ENCODE results near the gene PSEN1.
"Not testable (repeated sequence)": the region's sequence is repeated elsewhere in the genome, so short reads cannot be mapped to it uniquely, and the experiment has no call there.

The PSEN1 gene

DNA sequence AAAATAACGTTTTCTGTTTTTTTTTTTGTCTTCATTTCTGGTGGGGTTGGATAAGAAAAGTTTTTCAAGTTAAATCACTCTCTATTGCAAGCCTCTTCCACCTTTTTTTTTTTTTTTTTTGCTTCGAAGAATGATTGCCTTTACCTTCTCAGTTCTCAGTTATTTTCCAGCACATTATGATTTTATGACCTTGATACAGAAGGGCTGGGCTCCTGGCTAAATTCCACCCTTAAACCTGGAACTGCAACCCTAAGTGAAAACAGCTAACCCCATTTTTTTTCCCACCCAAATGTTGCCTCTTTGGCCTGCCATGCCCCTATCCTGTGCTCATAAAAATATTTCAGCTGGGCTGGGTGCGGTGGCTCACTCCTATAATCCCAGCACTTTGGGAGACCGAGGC lies 31.4 kb downstream of the PSEN1 start:
- no peak for DNase-seq (ENCODE audit: low spot score)

- no peak for DNase-seq (ENCODE audit: low spot score)
Observed at GRCh38 chr14:73168274-73168673, 32.0 kb downstream of the PSEN1 start.

DNA sequence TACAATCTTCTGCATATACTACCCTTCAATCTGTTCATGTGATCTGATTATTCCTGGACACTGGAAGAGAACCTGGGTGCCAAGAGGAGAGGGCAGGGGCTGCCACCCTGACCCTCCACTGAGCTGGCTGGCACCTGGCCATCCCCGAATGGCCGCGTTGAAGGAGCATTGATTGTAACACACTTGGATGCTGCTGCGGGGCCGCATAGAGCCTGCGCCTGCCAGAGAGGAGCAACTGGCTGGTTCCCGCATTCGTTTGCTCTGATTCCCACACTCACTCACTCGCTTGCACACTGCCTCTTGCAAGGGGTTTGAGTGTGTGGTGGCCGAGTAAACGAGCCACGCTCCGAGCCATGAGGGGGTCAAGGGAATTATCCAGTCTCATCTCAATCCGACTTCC lies 32.4 kb downstream of the PSEN1 start:
- no peak for DNase-seq (ENCODE audit: low spot score)

DNA sequence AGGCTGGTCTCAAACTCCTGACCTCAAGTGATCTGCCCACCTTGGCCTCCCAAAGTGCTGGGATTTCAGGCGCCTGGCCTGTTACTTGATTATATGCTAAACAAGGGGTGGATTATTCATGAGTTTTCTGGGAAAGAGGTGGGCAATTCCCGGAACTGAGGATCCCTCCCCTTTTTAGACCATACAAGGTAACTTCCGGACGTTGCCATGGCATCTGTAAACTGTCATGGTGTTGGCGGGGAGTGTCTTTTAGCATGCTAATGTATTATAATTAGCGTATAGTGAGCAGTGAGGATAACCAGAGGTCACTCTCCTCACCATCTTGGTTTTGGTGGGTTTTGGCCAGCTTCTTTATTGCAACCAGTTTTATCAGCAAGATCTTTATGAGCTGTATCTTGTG lies 33.5 kb downstream of the PSEN1 start:
- DNase-seq (ENCODE audit: low spot score) = not testable (repeated sequence)

DNA sequence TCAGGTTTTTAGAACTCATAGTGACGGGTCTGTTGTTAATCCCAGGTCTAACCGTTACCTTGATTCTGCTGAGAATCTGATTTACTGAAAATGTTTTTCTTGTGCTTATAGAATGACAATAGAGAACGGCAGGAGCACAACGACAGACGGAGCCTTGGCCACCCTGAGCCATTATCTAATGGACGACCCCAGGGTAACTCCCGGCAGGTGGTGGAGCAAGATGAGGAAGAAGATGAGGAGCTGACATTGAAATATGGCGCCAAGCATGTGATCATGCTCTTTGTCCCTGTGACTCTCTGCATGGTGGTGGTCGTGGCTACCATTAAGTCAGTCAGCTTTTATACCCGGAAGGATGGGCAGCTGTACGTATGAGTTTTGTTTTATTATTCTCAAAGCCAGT lies 34.4 kb downstream of the PSEN1 start:
- no peak for DNase-seq (ENCODE audit: low spot score)

GRCh38 chr14:73172500-73172899 lies 36.2 kb downstream of the PSEN1 start:
- DNase-seq (ENCODE audit: low spot score) = no peak

DNA sequence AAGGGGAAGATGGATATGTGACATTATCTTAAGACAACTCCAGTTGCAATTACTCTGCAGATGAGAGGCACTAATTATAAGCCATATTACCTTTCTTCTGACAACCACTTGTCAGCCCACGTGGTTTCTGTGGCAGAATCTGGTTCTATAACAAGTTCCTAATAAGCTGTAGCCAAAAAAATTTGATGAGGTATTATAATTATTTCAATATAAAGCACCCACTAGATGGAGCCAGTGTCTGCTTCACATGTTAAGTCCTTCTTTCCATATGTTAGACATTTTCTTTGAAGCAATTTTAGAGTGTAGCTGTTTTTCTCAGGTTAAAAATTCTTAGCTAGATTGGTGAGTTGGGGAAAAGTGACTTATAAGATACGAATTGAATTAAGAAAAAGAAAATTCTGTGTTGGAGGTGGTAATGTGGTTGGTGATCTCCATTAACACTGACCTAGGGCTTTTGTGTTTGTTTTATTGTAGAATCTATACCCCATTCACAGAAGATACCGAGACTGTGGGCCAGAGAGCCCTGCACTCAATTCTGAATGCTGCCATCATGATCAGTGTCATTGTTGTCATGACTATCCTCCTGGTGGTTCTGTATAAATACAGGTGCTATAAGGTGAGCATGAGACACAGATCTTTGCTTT lies 36.9 kb downstream of the PSEN1 start:
- peak; percentile 24 for DNase-seq (ENCODE audit: low spot score)

DNA sequence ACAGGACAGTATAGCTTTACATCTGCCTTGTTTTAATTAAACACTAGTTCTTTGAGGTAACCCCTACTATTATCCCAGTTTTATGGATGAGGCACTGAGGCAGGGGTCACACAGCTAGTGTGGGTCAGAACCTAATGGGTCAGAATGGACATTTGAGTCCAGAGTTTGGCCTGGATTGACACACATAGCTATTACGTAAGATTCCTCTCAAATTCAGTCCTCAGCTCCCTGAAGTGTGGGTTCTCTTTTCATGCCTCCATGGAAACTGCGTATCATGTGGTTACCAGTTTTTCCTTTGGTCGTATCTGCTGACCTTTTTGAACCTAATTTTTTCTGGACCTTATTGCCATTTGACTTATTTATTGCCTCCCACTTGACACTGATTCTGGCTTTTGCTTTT lies 40.4 kb downstream of the PSEN1 start:
- no peak for DNase-seq (ENCODE audit: low spot score)

GRCh38 chr14:73180385-73180805 lies 44.1 kb downstream of the PSEN1 start:
- DNase-seq (ENCODE audit: low spot score) = no peak

DNA sequence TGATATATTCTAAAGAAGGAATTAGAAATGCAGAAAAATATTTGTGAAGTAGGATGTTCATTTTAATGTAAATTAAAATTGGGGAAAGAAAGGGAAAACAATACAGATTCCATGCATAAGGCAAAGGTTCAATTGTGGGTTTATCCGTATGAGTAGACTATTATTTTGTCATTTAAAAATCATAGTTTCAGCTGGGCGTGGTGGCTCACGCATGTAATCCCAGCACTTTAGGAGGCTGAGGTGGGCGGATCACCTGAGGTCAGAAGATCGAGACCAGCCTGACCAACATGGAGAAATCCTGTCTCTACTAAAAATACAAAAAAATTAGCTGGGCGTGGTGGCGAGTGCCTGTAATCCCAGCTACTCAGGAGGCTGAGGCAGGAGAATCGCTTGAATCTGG lies 44.7 kb downstream of the PSEN1 start:
- DNase-seq (ENCODE audit: low spot score) = not testable (repeated sequence)

GRCh38 chr14:73188501-73188911 lies 52.2 kb downstream of the PSEN1 start:
- DNase-seq (ENCODE audit: low spot score) = no peak

GRCh38 chr14:73189651-73190050 lies 53.3 kb downstream of the PSEN1 start:
- no peak for DNase-seq (ENCODE audit: low spot score)

GRCh38 chr14:73191441-73191840 lies 55.1 kb downstream of the PSEN1 start:
- no peak for DNase-seq (ENCODE audit: low spot score)

DNA sequence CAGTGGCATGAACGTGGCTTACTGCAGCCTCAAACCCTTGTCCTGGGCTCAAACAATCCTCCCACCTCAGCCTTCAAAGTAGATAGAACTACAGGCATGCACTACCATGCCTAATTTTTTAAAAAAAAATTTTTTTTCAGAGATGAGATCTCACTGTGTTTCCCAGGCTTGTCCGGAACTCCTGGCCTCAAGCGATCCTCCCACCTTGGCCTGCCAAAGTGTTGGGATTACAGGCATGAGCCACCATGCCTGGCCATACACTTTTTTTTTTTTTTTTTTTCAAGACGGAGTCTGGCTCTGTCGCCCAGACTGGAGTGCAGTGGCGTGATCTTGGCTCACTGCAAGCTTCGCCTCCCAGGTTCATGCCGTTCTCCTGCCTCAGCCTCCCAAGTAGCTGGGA lies 58.0 kb downstream of the PSEN1 start:
- not testable (repeated sequence) for DNase-seq (ENCODE audit: low spot score)

DNA sequence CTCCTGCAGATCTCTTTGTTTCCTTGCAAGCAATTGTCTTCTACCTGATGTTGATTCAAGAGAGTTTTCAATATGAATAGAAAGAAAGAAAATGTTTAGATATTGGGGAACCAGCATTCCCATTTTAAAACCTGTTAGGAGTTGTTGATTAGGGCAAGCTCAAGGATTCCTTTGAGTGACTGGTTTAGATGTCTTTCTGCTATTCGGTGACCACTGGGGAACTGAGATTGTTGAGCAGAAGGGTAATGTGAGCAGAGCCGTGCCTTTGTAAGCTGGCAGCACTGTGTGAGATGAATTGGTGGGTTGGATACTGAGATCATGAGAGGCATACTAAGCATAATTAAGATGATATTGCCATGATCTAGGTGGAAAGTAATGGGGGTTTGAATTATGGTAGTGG lies 61.9 kb downstream of the PSEN1 start:
- no peak for DNase-seq (ENCODE audit: low spot score)

- DNase-seq (ENCODE audit: low spot score) = no peak
Observed at GRCh38 chr14:73203527-73203926, 67.2 kb downstream of the PSEN1 start.

DNA sequence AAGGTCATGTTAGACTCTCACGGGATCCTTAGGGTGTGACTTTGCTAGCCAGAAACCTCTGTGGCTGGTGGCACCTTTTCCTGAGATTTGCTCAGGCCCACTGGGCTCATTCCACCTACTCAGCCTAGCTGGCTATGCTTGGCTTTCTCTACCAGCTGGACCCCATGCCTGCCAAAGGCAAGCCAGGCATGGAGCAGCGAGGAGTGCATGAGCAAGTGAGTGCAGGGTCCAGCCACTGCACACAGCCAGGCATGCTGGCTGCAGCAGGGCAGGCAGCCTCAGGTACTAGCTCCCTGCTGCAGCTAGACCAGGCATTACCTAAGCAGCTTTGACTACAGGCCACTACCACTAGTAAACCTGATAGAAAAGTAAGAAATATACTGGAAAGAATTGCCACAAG lies 71.3 kb downstream of the PSEN1 start:
- DNase-seq (ENCODE audit: low spot score) = no peak

DNA sequence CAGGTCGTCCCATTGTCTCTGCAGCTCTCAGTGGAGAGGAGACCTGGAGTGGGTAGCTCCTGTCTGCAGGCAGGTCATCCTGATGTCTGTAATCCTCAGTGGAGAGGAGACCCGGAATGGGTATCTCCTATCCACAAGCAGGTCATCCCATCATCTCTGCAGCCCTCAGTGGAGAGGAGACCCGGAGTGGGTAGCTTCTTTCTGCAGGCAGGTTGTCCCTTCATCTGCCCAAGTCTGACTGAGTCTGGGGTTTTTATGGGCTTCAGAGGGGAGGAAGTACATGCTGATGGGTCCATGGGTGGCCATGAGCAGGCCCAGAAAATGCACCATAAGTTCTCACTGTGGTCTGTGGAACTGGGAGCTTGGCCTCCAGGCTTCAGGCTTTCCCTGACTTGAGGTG lies 72.1 kb downstream of the PSEN1 start:
- DNase-seq (ENCODE audit: low spot score) = no peak

- DNase-seq (ENCODE audit: low spot score) = no peak
Observed at GRCh38 chr14:73208846-73209245, 72.5 kb downstream of the PSEN1 start.

- DNase-seq (ENCODE audit: low spot score) = no peak
Observed at GRCh38 chr14:73209953-73210352, 73.6 kb downstream of the PSEN1 start.

GRCh38 chr14:73211251-73212040 lies 75.1 kb downstream of the PSEN1 start:
- DNase-seq (ENCODE audit: low spot score) = no peak

DNA sequence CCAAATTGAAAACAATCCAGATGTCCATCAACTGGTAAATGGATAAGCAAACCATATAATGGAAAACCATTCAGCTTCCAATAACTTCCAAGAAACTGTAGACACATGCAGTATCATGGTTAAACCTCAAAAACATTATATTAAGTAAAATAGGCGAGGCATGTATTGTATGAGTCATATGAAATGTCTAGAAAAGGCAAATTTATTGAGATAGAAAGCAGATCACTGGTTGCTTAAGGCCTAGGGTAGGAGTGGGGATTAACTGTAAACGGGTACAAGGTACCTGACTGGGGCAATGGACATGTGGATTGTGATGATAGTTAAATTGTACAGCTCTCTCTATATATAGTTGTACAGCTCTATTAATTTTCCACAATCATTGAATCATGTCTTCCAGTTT lies 79.7 kb downstream of the PSEN1 start:
- no peak for DNase-seq (ENCODE audit: low spot score)

GRCh38 chr14:73217411-73217810 lies 81.1 kb downstream of the PSEN1 start:
- DNase-seq (ENCODE audit: low spot score) = no peak

GRCh38 chr14:73220061-73220460 lies 83.8 kb downstream of the PSEN1 start:
- DNase-seq (ENCODE audit: low spot score) = no peak
